ENCODE data around the gene PLCH1.

The PLCH1 gene

GRCh38 chr3:155747946-155748290, 3.0 kb upstream of the PLCH1 start:
- Histone ChIP-seq H3K79me2 (ENCODE audit: insufficient read depth, low read length) (no peaks in the 10 kb centered on the region), H3K9ac (ENCODE audit: low read depth, low read length) (no peak overlapping the region), H3K4me1 (ENCODE audit: insufficient read depth, low read length) (peaks cover 18% of the 10 kb centered on the region), H3K9me3 (ENCODE audit: insufficient read depth, low read length, severe bottlenecking) (no peaks in the 10 kb centered on the region), H3K4me2 (ENCODE audit: insufficient read depth, low read length) (no peak overlapping the region), H3K36me3 (ENCODE audit: insufficient read depth, low read length) (no peaks in the 10 kb centered on the region), H3K4me3 (ENCODE audit: low read depth in 1 of 2, low read length in 2 of 2) (no peak overlapping the region), H3K27me3 (ENCODE audit: insufficient read depth, low read length, poor library complexity) (peaks cover 18% of the 10 kb centered on the region), H2AFZ (ENCODE audit: low read depth, low read length) (no peak overlapping the region), H4K20me1 (ENCODE audit: insufficient read depth, low read length) (no peaks in the 10 kb centered on the region), H3K27ac (ENCODE audit: low read length) (no peak overlapping the region)
- ATAC-seq (ENCODE audit: insufficient read depth, low read depth) (no peak), DNase-seq (no peak)
- TF ChIP-seq, protein P1, sequence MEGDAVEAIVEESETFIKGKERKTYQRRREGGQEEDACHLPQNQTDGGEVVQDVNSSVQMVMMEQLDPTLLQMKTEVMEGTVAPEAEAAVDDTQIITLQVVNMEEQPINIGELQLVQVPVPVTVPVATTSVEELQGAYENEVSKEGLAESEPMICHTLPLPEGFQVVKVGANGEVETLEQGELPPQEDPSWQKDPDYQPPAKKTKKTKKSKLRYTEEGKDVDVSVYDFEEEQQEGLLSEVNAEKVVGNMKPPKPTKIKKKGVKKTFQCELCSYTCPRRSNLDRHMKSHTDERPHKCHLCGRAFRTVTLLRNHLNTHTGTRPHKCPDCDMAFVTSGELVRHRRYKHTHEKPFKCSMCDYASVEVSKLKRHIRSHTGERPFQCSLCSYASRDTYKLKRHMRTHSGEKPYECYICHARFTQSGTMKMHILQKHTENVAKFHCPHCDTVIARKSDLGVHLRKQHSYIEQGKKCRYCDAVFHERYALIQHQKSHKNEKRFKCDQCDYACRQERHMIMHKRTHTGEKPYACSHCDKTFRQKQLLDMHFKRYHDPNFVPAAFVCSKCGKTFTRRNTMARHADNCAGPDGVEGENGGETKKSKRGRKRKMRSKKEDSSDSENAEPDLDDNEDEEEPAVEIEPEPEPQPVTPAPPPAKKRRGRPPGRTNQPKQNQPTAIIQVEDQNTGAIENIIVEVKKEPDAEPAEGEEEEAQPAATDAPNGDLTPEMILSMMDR (IDR thresholded peaks at IDR 0.05; ENCODE audit: borderline replicate concordance, extremely low read depth, low read length, poor library complexity, severe bottlenecking): no peak
- no peak for TF ChIP-seq EZH2 (IDR thresholded peaks at IDR 0.05; ENCODE audit: borderline replicate concordance, low read depth, low read length, severe bottlenecking)

DNA sequence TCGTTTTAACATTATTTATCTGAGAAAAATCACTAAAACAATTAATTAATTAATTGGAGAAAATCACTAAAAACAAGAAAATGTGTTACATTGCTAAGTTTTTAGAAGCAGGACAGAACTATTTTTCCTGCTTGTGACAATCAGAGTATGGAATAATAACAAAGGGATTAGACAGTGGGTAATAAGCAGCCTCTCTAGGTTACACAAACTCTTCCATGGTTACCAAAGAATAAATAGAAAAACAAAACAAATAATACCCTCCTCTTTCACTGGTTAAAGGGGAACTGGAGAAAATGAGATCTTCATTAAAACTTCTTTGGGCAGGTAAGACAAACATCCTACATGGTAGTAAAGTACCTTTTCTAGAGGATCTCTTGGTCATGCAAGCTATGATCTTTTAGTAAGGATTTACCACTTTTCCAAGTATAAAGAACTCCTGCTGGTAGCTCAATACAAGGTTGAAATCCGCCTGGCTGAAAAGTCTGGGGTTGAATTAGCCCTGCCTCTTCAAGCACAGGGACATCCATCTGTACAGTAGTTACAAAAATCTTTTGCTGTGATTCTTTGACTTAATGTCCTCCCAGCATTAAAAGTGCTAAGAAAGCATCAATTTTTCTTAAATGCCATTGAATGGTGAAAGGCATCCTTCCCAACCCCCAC, 2.5 kb upstream of the PLCH1 start:
- no peak overlapping the region for H3K4me3 ChIP-seq (ENCODE audit: low read depth in 1 of 2, low read length in 2 of 2)
- no peaks in the 10 kb centered on the region for H3K9me3 ChIP-seq (ENCODE audit: insufficient read depth, low read length, severe bottlenecking)
- H3K27me3 ChIP-seq (ENCODE audit: insufficient read depth, low read length, poor library complexity): peaks cover 23% of the 10 kb centered on the region
- H2AFZ ChIP-seq (ENCODE audit: low read depth, low read length): no peak overlapping the region
- H3K79me2 ChIP-seq (ENCODE audit: insufficient read depth, low read length): no peaks in the 10 kb centered on the region
- H3K4me2 ChIP-seq (ENCODE audit: insufficient read depth, low read length): no peak overlapping the region
- H4K20me1 ChIP-seq (ENCODE audit: insufficient read depth, low read length): no peaks in the 10 kb centered on the region
- TF ChIP-seq, protein P1 (IDR thresholded peaks at IDR 0.05; ENCODE audit: borderline replicate concordance, extremely low read depth, low read length, poor library complexity, severe bottlenecking): no peak
- TF ChIP-seq EZH2 (IDR thresholded peaks at IDR 0.05; ENCODE audit: borderline replicate concordance, low read depth, low read length, severe bottlenecking): no peak
- no peak overlapping the region for H3K27ac ChIP-seq (ENCODE audit: low read length)
- ATAC-seq (ENCODE audit: insufficient read depth, low read depth) (no peak), DNase-seq (no peak)
- peaks cover 18% of the 10 kb centered on the region for H3K4me1 ChIP-seq (ENCODE audit: insufficient read depth, low read length)
- no peaks in the 10 kb centered on the region for H3K36me3 ChIP-seq (ENCODE audit: insufficient read depth, low read length)
- no peak overlapping the region for H3K9ac ChIP-seq (ENCODE audit: low read depth, low read length)

DNA sequence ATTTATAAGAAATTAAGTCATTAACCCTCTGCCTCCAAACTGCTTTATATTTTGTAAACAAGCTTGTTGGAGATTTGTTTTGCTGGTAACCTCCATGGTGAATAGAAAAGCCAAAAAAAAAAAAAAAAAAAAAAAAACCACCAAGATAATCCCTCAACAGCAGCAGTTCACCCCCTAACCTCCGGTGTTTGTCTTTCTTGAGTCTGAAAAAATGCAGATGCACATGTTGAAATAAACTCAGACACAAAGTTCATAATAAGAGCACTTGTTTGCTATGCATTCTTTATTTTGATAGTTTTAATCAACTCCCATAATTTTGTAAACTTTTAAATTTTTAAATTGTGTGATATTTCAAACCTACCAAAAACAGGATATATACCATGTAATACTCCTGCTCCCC, 1.8 kb upstream of the PLCH1 start:
- DNase-seq (no peak), ATAC-seq (ENCODE audit: insufficient read depth, low read depth) (no peak)
- peaks cover 18% of the 10 kb centered on the region for H3K4me1 ChIP-seq (ENCODE audit: insufficient read depth, low read length)
- H3K27me3 ChIP-seq (ENCODE audit: insufficient read depth, low read length, poor library complexity): peaks cover 27% of the 10 kb centered on the region
- no peak overlapping the region for H3K4me3 ChIP-seq (ENCODE audit: low read depth in 1 of 2, low read length in 2 of 2)
- no peak overlapping the region for H3K4me2 ChIP-seq (ENCODE audit: insufficient read depth, low read length)
- TF ChIP-seq, protein P1 (IDR thresholded peaks at IDR 0.05; ENCODE audit: borderline replicate concordance, extremely low read depth, low read length, poor library complexity, severe bottlenecking): no peak
- no peak for TF ChIP-seq EZH2 (IDR thresholded peaks at IDR 0.05; ENCODE audit: borderline replicate concordance, low read depth, low read length, severe bottlenecking)
- no peak overlapping the region for H3K9ac ChIP-seq (ENCODE audit: low read depth, low read length)
- H2AFZ ChIP-seq (ENCODE audit: low read depth, low read length): no peak overlapping the region
- no peaks in the 10 kb centered on the region for H3K36me3 ChIP-seq (ENCODE audit: insufficient read depth, low read length)
- no peaks in the 10 kb centered on the region for H4K20me1 ChIP-seq (ENCODE audit: insufficient read depth, low read length)
- H3K9me3 ChIP-seq (ENCODE audit: insufficient read depth, low read length, severe bottlenecking): no peaks in the 10 kb centered on the region
- no peaks in the 10 kb centered on the region for H3K79me2 ChIP-seq (ENCODE audit: insufficient read depth, low read length)
- no peak overlapping the region for H3K27ac ChIP-seq (ENCODE audit: low read length)

Measured in DND-41 (cell line).